OCI-LY3 (cell line): Measurements from ENCODE around the gene MXD3.

ENCODE experiments used
- H2AFZ ChIP-seq: fragments of 200-600, 300-600 bp; shearing (Covaris generic); 2 replicates; pipeline ENCODE4 v1.6.0; 2014; ENCODE audit warnings: antibody characterized with exemption, low read depth, low read length
- H3K27ac ChIP-seq: fragments of 200-600, 300-600 bp; sonication (generic); 2 replicates; pipeline ENCODE4 v1.5.1; 2014; ENCODE audit warnings: mild to moderate bottlenecking, low read length, moderate library complexity, mixed read lengths
- H3K27me3 ChIP-seq: fragments of 200-600, 300-600 bp; sonication (generic); 2 replicates; pipeline ENCODE4 v1.6.1; 2014; ENCODE audit warnings: low read depth, low read length, mixed read lengths
- H3K36me3 ChIP-seq: fragments of 200-600, 300-600 bp; sonication (generic); replicated peaks from 2 replicates; pipeline ENCODE3; 2014; ENCODE audit warnings: low read depth, low read length, mixed read lengths
- H3K4me1 ChIP-seq: fragments of 300-600, 200-600 bp; sonication (generic); 2 replicates; pipeline ENCODE4 v1.6.1; 2014; ENCODE audit warnings: low read length, mixed read lengths
- H3K4me2 ChIP-seq: fragments of 200-600, 300-600 bp; sonication (generic); 2 replicates; pipeline ENCODE4 v1.6.1; 2014; ENCODE audit warnings: low read length, mixed read lengths
- H3K4me3 ChIP-seq: fragments of 300-600, 200-600 bp; sonication (generic); 2 replicates; pipeline ENCODE4 v1.5.1; 2014; ENCODE audit warnings: antibody characterized with exemption, mild to moderate bottlenecking, low read length, moderate library complexity
- H3K79me2 ChIP-seq: fragments of 300-600, 200-600 bp; shearing (Covaris generic); 2 replicates; pipeline ENCODE4 v1.6.1; 2014; ENCODE audit warnings: mild to moderate bottlenecking, low read length, mixed read lengths
- H3K9ac ChIP-seq: fragments of 300-600, 200-600 bp; shearing (Covaris generic); 2 replicates; pipeline ENCODE4 v1.6.0; 2014; ENCODE audit warnings: mild to moderate bottlenecking, low read length, moderate library complexity
- H3K9me3 ChIP-seq: fragments of 200-600, 300-600 bp; shearing (Covaris generic); 2 replicates; pipeline ENCODE4 v1.6.1; 2014; ENCODE audit warnings: low read length, mixed read lengths; ENCODE audit not compliant: insufficient read depth
- H4K20me1 ChIP-seq: fragments of 200-600, 300-600 bp; sonication (generic); 2 replicates; pipeline ENCODE4 v1.6.1; 2016; ENCODE audit warnings: low read length, mixed read lengths; ENCODE audit not compliant: insufficient read depth
- CTCF ChIP-seq: fragments of 200-600, 300-600 bp; sonication (generic); IDR thresholded peaks from 2 replicates; pipeline ENCODE4 v1.5.1; 2014; ENCODE audit warnings: antibody characterized with exemption, low read length, low read depth
- EZH2phosphoT487 ChIP-seq: fragments of 200-600 bp; shearing (Covaris generic); IDR thresholded peaks from 2 replicates; pipeline ENCODE4 v1.6.1; 2018; ENCODE audit warnings: antibody characterized with exemption, mixed run types, low read depth

The MXD3 gene

DNA sequence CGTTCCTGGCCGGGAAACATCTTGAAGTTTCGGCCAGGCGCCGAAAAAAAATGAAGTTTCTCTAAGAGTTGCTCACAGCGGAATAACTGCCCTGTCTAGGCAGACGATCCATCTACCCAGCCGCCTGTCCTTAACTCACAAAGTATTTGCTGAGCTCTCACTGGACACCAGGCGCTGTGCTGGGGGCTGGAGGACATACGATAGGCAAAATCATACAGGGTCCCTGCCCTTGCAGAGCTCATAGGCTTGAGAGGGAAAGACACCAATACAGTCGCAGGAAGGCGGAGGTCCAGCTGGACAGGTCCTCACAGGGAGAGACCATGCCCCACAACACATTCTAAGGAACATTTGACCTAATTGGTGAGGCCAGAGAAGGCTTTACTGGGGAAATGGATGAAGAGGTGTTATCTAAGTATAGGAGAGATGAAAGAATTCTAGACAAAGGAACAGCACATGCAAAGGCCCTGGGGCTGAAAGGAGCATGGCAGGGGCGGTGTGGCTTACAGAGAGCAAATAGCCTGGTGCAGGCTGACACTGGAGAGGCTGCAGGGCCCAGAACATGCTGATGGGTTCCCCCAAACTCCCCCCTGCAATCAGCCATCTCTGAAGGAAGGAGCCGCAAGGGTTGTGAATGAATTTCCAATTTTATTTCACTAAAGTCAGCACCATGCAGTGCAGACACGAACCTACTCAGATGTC, 2.0 kb upstream of the MXD3 start:
- Histone ChIP-seq H3K9ac (no peak overlapping the region), H3K4me2 (0 out of 2 replicates have a peak overlapping the region, but pooled peaks have one; percentile 86), H2AFZ (no peak overlapping the region), H3K27me3 (no peaks in the 10 kb centered on the region), H4K20me1 (peaks cover 15% of the 10 kb centered on the region; the same call in 1 of the 2 replicates), H3K27ac (no peak overlapping the region), H3K4me3 (peak overlapping the region; percentile 86; the same call in 1 of the 2 replicates), H3K36me3 (peaks cover 7% of the 10 kb centered on the region), H3K9me3 (no peaks in the 10 kb centered on the region), H3K79me2 (no peaks in the 10 kb centered on the region), H3K4me1 (peaks cover 18% of the 10 kb centered on the region; the same call in 1 of the 2 replicates)
- TF ChIP-seq EZH2phosphoT487 (no peak), CTCF (no peak)

GRCh38 chr5:177312649-177313181, 1.0 kb upstream of the MXD3 start:
- Histone ChIP-seq H4K20me1 (peaks cover 11% of the 10 kb centered on the region; the same call in 1 of the 2 replicates), H3K36me3 (peaks cover 7% of the 10 kb centered on the region), H3K4me3 (peak overlapping the region; percentile 86), H3K79me2 (no peaks in the 10 kb centered on the region), H3K27me3 (no peaks in the 10 kb centered on the region), H3K27ac (peak overlapping the region; percentile 68), H3K9ac (peak overlapping the region; percentile 88), H3K9me3 (no peaks in the 10 kb centered on the region), H3K4me2 (peak overlapping the region; percentile 86), H2AFZ (peak overlapping the region; percentile 55; the same call in 1 of the 2 replicates), H3K4me1 (peaks cover 16% of the 10 kb centered on the region; the same call in 1 of the 2 replicates)
- TF ChIP-seq CTCF (peak; percentile 45), EZH2phosphoT487 (no peak)

GRCh38 chr5:177311392-177311722, 341 bp downstream of the MXD3 start:
- Histone ChIP-seq H3K9ac (peak overlapping the region; percentile 90), H3K27ac (peak overlapping the region; percentile 82), H4K20me1 (peaks cover 15% of the 10 kb centered on the region; the same call in 1 of the 2 replicates), H2AFZ (no peak overlapping the region), H3K4me1 (peaks cover 24% of the 10 kb centered on the region), H3K4me3 (peak overlapping the region; percentile 86), H3K4me2 (peak overlapping the region; percentile 86), H3K36me3 (peaks cover 16% of the 10 kb centered on the region), H3K9me3 (no peaks in the 10 kb centered on the region), H3K79me2 (no peaks in the 10 kb centered on the region), H3K27me3 (no peaks in the 10 kb centered on the region)
- TF ChIP-seq EZH2phosphoT487 (no peak), CTCF (no peak)

- H3K27ac ChIP-seq, result no peak overlapping the region
- H2AFZ ChIP-seq, result no peak overlapping the region
- H3K27me3 ChIP-seq, result no peaks in the 10 kb centered on the region
- H3K36me3 ChIP-seq, result peaks cover 16% of the 10 kb centered on the region
- peaks cover 3% of the 10 kb centered on the region for H3K79me2 ChIP-seq
- peak overlapping the region; percentile 86 for H3K4me2 ChIP-seq
- H3K9me3 ChIP-seq, result no peaks in the 10 kb centered on the region
- H3K4me1 ChIP-seq, result peaks cover 24% of the 10 kb centered on the region
- TF ChIP-seq EZH2phosphoT487 (no peak), CTCF (no peak)
- H3K4me3 ChIP-seq, result peak overlapping the region; percentile 86
- H3K9ac ChIP-seq, result peak overlapping the region; percentile 90
- H4K20me1 ChIP-seq, result peaks cover 15% of the 10 kb centered on the region; the same call in 1 of the 2 replicates
Measured at GRCh38 chr5:177310757-177311391, 824 bp downstream of the MXD3 start.
